Left lobe of liver (tissue), 2 donors: ENCODE measurements around the gene NFATC3. TPM values are rescaled to one million over a fixed set of nuclear protein-coding genes. Genes with fewer than 3 reads are reported as not detected.
A peak's percentile ranks its signal among the peaks of the same experiment; 100 is the strongest.

ENCODE experiments used
- ATAC-seq: fragments of 200-7000 bp; cut with Tn5 transposase; one replicate; pipeline ENCODE4 v1.9.1; 2020; ENCODE audit warnings: mild to moderate bottlenecking, moderate library complexity
- DNase-seq: peaks from one replicate; pipeline ENCODE4 v3.0.0-alpha.2; 2020; ENCODE audit warnings: low spot score
- total RNA-seq: library from RNA; stranded (reverse); gene quantifications from one replicate; pipeline ENCODE4 v1.2.1, GENCODE V29; 2021
- donor health status: DM: no; HTN: no; CAD: no; lungs with moderate emphysema.
- donor health status: DM: no; HTN: yes; CAD: no.

Gene NFATC3
- total RNA-seq, result 27.6 TPM

DNA sequence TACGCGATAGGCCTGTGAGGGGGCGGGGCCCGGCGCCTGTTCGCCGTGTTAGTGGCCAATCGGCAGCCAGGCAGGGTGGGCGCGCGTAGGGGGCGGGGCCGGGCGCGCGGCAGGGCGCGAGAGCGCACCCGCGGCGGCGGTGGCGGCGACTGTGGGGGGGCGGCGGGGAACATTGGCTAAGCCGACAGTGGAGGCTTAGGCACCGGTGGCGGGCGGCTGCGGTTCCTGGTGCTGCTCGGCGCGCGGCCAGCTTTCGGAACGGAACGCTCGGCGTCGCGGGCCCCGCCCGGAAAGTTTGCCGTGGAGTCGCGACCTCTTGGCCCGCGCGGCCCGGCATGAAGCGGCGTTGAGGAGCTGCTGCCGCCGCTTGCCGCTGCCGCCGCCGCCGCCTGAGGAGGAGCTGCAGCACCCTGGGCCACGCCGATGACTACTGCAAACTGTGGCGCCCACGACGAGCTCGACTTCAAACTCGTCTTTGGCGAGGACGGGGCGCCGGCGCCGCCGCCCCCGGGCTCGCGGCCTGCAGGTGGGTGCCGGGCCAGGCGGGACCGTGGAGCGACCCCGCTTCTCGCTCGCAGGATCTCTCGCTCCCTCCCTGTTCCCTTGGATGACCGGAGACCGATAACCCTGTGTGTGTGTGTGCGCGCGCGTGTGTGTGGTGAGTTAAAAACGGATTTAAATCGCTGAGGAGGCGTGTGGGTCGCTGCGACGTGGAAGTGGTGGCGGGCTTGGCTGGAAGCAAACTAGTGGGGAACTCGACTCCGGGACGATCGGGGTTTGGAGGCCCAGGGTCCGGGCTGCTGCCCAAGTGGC, at the start of gene NFATC3:
Gene NFATC3, plus strand, starts transcription at position 112 of the 813 bp plus-strand sequence. Its CDS starts 312 bp downstream, at position 424.
- DNase-seq (peak; percentile 99), ATAC-seq (peak; percentile 83)

DNA sequence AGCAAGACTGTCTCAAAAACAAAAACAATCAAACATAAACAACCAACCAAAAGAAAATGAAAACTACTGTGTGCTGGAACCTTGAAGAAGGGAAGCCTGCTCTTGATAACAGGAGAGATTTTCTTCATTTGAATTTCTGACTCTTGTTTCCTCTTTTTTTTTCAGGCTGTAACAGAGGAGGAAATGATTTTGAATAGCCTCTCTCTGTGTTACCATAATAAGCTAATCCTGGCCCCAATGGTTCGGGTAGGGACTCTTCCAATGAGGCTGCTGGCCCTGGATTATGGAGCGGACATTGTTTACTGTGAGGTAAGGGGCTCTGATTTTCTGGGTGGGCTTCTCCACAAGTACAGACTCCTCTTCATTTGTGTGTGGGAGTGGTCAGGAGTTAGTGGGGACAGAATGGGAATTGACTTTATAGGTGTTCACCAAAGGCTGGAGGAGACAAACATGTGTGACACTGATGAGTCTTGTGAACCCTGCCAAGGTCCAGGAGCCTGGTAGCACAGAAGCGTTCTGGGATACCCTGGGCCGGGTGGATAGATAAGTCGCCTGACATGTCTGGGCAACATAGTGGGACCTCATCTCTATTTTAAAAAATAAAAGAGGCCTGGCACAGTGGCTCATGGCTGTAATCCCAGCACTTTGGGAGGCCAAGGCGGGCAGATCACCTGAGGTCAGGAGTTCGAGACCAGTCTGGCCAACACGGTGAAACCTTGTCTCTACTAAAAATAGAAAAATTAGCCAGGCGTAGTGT, 47.2 kb upstream of the NFATC3 start:
- no peak for ATAC-seq

DNA sequence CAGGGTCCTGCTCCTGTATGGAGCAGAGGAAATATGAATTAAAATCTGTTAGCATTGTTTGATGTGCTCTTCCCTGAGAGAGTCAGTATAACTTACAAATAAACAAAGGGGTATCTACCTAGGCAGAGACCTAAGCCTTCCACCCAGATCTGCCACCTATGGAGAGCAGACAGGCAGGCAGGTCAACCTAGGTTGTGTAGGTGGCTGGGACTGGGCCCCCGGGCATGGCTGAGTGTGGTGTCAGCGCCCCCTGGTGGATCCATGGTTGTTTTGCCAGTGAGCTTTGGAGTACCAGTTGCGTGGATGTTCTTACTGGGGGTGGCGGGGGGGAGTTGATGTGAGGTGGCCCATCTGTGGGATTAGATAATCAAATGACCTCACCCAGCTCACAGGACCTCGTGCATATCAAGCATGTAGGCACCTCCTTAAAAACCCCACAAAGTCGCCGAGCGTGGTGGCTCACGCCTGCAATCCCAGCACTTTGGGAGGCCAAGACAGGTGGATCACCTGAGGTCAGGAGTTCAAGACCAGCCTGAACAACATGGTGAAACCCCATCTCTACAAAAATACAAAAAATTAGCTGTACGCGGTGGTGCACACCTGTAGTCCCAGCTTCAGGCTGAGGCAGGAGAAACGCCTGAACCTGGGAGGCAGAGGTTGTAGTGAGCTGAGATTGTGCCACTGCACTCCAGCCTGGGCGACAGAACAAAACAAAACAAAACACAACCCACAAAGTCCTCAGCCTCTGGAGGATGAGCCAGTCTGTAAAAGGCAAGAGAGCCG, 44.5 kb upstream of the NFATC3 start:
- ATAC-seq (peak; percentile 100), DNase-seq (peak; percentile 87)

More for the DNA sequence above, 47.2 kb upstream of the NFATC3 start:
- no peak for DNase-seq

DNA sequence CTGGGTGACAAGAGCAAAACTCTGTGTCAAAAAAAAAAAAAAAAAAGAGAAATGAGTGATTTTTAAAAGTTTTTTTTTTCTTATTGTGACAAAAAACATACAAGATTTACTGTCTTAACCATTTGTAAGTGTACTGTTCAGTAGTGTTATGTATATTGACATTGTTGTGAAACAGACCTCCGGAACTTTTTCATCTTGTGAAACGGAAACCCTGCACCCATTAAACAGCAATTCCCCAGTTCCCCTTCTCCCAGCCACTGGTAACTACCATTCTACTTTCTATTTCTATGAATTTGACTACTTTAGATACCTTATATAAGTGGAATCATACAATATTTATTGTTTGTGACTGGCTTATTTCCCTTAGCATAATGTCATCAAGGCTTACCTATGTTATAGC, 43.4 kb upstream of the NFATC3 start:
- no peak for ATAC-seq

GRCh38 chr16:68046106-68046505, 39.1 kb upstream of the NFATC3 start:
- no peak for DNase-seq
- ATAC-seq, result no peak

More for the DNA sequence above, 43.4 kb upstream of the NFATC3 start:
- no peak for DNase-seq

GRCh38 chr16:68047987-68048386, 37.2 kb upstream of the NFATC3 start:
- DNase-seq (no peak), ATAC-seq (no peak)

DNA sequence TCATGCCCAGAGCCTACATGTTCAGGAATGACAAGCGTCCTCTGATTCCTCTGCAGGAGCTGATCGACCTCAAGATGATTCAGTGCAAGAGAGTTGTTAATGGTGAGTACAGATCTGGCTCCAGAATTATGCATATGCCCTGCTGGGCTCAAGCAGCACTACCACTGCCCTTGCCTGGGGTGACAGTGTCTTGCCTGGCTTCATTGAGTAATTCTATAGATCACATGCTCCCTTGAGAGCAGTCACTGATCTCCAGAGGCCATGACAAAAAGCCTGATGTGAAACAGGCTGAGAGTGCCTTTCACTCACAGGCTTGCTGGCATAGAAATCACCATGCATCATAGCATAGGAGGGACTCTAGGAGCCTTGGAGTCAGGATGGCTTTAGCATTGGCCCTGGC, 35.7 kb upstream of the NFATC3 start:
- DNase-seq (no peak), ATAC-seq (no peak)

- ATAC-seq (no peak), DNase-seq (no peak)
Measured at GRCh38 chr16:68055395-68055794, 29.8 kb upstream of the NFATC3 start.

- DNase-seq (no peak), ATAC-seq (no peak)
Measured at GRCh38 chr16:68059804-68060203, 25.4 kb upstream of the NFATC3 start.

DNA sequence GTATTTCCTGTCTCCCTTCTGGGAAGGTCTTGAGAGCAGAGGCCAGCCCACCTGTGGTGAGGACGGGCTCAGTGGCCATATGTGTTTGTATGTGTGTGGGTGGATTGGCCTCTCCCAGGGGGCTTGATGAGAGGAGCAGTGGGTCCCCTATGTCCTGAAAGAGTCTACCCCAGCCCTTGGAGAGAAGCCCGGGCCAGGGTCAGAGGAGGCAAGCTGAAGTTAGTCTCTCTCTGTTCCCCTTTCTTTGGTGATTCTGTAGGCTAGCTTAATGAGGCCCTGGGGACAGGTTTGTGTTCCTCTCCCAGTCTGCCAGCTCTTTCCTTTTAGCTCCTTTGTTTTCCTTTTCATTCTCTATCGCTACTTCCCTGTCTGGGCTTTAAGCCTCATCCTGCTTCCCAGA, 23.8 kb upstream of the NFATC3 start:
- DNase-seq (no peak), ATAC-seq (no peak)

GRCh38 chr16:68062910-68063393, 22.2 kb upstream of the NFATC3 start:
- ATAC-seq, result no peak
- no peak for DNase-seq

GRCh38 chr16:68064791-68065365, 20.3 kb upstream of the NFATC3 start:
- ATAC-seq (peak; percentile 86), DNase-seq (peak; percentile 74)

DNA sequence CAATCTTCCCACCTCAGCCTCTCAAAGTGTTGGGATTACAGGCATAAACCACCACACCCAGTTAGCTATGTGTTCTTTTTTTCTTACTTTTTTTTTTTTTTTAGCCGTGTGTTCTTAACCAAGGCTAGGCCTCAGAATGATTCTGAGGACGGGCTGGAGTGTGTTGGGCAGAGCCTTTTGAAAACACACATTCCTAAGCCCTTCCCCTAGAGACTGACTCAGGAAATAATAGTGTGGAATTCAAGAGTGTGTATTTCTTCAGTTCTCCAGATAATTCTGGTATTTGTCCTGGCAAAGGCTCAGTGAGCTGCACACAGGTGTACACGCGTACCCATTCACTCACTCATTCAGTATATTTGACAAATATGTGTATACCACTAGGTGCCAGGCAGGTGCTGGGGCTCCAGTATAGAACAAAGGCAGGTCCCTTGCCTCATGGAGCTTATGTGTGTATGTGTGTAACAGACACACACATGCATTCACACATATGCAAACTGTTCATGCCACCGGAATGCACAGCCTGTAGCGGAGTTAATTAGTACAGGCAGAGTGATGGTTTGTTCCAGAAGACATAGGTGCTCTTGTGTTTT, 19.4 kb upstream of the NFATC3 start:
- DNase-seq, result peak; percentile 38
- no peak for ATAC-seq

- ATAC-seq (no peak), DNase-seq (peak; percentile 0)
Measured at GRCh38 chr16:68066763-68067162, 18.4 kb upstream of the NFATC3 start.

DNA sequence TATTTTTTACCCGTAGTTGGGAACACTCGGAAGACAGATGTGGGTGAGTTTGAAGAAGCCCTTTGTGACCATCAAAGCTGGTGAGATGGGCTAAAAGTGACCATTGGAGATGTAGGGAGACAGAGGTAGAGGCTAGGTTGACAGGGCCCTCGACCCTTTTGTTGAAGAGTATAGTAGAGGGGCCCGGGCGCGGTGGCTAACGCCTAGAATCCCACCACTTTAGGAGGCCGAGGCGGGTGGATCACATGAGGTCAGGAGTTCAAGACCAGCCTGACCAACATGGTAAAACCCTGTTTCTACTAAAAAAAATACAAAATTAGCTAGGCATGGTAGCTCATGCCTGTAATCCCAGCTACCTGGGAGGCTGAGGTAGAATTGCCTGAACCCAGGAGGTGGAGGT, 16.2 kb upstream of the NFATC3 start:
- DNase-seq (peak; percentile 16), ATAC-seq (no peak)

DNA sequence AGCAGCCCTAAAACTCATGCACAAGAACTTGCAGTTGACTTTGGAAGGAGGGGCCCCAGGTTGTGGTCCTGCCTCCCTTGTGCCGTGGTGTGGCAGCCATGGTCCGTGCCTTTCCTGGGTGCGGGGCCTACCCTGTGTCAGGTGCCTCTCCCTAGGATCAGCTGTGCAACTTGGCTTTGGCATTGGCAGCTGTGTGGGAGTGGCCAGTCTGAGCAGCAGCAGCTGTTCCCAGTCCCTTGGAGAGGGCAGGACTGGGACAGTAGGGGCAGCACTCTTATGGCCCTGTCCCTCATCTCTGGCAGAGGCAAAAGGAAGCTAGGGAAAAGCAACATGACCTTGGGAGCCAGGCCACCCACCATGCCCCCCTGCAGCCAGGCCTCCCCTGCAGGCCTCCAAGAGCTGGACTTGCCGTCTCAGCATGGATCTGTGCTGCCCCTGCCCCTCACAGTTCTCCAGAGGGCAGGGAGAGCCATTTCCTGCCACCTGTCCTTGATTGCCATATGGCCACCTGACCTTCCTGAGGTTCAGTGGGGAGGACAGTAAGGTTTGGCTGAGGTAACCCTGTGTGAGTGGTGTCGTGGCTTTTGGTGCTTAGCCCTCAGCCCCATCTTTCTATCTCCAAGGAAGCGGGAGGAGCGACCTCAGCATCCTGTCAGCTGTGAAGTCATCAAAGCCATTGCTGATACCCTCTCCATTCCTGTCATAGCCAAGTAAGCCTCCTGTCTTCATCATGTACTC, 15.5 kb upstream of the NFATC3 start:
- DNase-seq, result peak; percentile 68
- ATAC-seq, result peak; percentile 73

GRCh38 chr16:68070249-68070730, 14.9 kb upstream of the NFATC3 start:
- peak; percentile 22 for DNase-seq
- ATAC-seq, result no peak

- no peak for ATAC-seq
- DNase-seq, result no peak
Measured at GRCh38 chr16:68070806-68071517, 14.2 kb upstream of the NFATC3 start.

DNA sequence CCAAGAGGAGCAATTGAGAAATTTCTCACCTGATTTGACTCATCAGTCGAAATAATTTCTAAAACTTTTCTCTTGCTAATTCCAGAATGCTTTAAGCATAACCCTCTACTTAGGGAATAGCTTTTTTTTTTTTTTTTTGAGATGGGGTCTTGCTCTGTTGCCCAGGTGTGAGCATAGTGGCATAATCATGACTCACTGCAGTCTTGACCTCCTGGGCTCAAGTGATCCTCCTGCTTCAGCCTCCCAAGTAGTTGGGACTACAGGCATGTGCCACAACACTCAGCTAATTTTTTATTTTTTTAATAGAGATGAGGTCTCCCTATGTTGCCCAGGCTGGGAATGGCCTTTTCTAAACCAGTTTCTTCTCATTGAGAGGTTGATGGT, 13.7 kb upstream of the NFATC3 start:
- DNase-seq (no peak), ATAC-seq (no peak)
